AG09309 (cell line): ENCODE results near the gene UST.

Source experiments
- DNase-seq: peaks from one replicate; pipeline ENCODE4 v3.0.0-alpha.2; 2010; ENCODE audit warnings: low read depth
- H3K4me3 ChIP-seq: 2 replicates; pipeline ENCODE4 v1.5.1; 2011; ENCODE audit warnings: mild to moderate bottlenecking, low read depth, low read length, moderate library complexity; ENCODE audit not compliant: control insufficient read depth
- CTCF ChIP-seq: IDR thresholded peaks from 2 replicates; pipeline ENCODE4 v1.5.1; 2011; ENCODE audit warnings: mild to moderate bottlenecking, low read depth, low read length, inconsistent platforms; ENCODE audit not compliant: insufficient read depth, control insufficient read depth; ENCODE audit errors: missing control alignments

The UST gene

GRCh38 chr6:148932731-148933130 lies 185.9 kb downstream of the UST start:
- H3K4me3 ChIP-seq: no peak overlapping the region
- DNase-seq: no peak
- no peak for TF ChIP-seq CTCF

- no peak for TF ChIP-seq CTCF
- no peak overlapping the region for H3K4me3 ChIP-seq
- no peak for DNase-seq
Observed at GRCh38 chr6:148934539-148934938, 187.7 kb downstream of the UST start.

GRCh38 chr6:148934961-148935360 lies 188.1 kb downstream of the UST start:
- no peak for DNase-seq
- no peak overlapping the region for H3K4me3 ChIP-seq
- TF ChIP-seq CTCF: no peak

- H3K4me3 ChIP-seq: no peak overlapping the region
- no peak for TF ChIP-seq CTCF
- peak; percentile 8 for DNase-seq
Observed at GRCh38 chr6:148935705-148936435, 189.0 kb downstream of the UST start.

- no peak for TF ChIP-seq CTCF
- peak; percentile 17 for DNase-seq
- H3K4me3 ChIP-seq: no peak overlapping the region
Observed at GRCh38 chr6:148943451-148943850, 196.6 kb downstream of the UST start.

- DNase-seq: no peak
- no peak for TF ChIP-seq CTCF
- H3K4me3 ChIP-seq: no peak overlapping the region
Observed at GRCh38 chr6:148944608-148945007, 197.8 kb downstream of the UST start.
